Keratinocyte (primary cell): ENCODE data around the gene HOMER3.

Source experiments
- CTCF ChIP-seq, 3 experiments: IDR thresholded peaks in 1 of 3; conservative IDR thresholded peaks in 1 of 3; optimal IDR thresholded peaks in 1 of 3; 2 replicates in 2 of 3; 3 replicates in 1 of 3; pipeline versions ENCODE3 to v1.5.1; 2011; ENCODE audit warnings: low read length in 3 of 3, mild to moderate bottlenecking in 3 of 3, moderate library complexity in 2 of 3, control low read depth in 1 of 3, inconsistent platforms in 1 of 3; ENCODE audit not compliant: insufficient read depth in 2 of 3; ENCODE audit errors: extremely low read depth in 1 of 3
- EZH2 ChIP-seq: IDR thresholded peaks from one replicate; pipeline ENCODE4 v1.6.1; 2012; ENCODE audit warnings: inconsistent platforms, mild to moderate bottlenecking, low read length, moderate library complexity

DNA sequence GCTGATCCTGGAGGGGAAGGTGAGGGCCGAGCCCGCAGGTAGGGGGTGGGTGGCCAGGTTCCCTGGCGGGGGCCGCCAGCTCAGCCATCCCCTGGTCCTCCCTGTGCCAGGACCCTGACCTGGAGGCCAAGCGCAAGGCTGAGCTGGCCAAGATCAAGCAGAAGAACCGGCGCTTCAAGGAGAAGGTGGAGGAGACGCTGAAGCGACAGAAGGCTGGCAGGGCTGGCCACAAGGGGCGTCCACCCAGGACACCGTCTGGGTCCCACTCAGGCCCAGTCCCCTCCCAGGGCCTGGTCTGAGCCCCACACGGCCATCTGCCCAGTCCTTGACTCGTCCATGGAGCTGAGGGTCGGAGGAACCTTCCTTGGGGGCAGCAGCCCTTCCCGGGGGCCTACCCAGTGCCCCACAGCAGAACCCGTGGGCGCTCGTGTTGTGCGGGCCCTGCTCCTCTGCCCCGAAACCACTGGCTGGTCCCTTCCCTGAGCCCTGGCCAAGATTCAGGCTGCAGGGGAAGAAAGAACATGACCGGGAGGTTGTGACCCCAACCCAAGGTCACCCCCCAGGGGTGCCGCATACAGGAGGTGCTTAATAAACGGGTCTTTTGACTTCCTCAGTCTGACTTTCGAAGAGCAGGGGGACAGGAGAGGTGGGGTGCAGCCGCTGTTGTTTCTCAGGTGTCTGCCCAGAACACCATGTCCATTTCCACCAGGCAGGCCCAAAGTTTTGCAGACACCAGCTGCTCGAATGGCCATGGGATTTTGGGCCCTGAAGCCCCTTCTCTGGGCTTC is 12.8 kb downstream of the HOMER3 start:
- TF ChIP-seq CTCF (optimal IDR thresholded peaks at IDR 0.05 in 1 of 3, IDR thresholded peaks at IDR 0.05 in 1 of 3, conservative IDR thresholded peaks at IDR 0.05 in 1 of 3; ENCODE audit: extremely low read depth in 1 of 3, insufficient read depth in 2 of 3, low read length in 3 of 3), result no peak
- no peak for TF ChIP-seq EZH2
